OCI-LY1 (cell line): ENCODE data around the gene EIF1B.

Source experiments
- EZH2 ChIP-seq: fragments of 200-600 bp; sonication (generic), shearing (Covaris generic); IDR thresholded peaks from 2 replicates; pipeline ENCODE4 v1.8.0; 2017; ENCODE audit warnings: borderline replicate concordance, mixed run types, mild to moderate bottlenecking, antibody characterized with exemption, low read length, moderate library complexity, mixed read lengths
- TF ChIP-seq, protein P1 (sequence below): fragments of 200-600 bp; sonication (generic), shearing (Covaris generic); IDR thresholded peaks from 2 replicates; pipeline ENCODE4 v1.5.1; 2017; ENCODE audit warnings: mild to moderate bottlenecking, antibody characterized with exemption, low read length, moderate library complexity, mixed read lengths

DNA sequence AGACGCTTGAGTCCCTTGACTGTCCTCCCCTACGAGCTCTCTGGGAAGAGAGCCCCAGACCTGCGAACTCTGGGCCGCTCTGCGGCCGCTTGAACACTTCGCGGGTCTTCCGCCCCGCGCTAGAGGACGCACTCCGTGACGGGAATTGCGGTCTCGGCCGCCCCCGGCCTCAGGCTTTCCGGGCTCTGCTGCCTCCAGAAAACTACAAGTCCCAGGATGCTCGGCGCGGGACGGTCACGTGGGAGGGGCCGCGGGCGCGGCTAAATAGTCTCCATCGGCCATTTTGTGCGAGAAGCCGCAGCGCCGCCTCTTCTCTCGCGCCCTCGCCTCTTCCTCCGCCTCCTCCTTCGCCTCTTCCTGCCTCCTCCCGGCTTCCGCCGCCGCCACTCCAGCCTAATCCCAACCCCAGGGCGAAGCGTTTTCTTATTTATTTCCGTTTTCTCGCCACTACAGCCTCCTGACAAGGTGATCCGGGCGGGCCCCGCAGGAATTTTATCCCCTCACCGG lies at the start of gene EIF1B:
- TF ChIP-seq, protein P1, sequence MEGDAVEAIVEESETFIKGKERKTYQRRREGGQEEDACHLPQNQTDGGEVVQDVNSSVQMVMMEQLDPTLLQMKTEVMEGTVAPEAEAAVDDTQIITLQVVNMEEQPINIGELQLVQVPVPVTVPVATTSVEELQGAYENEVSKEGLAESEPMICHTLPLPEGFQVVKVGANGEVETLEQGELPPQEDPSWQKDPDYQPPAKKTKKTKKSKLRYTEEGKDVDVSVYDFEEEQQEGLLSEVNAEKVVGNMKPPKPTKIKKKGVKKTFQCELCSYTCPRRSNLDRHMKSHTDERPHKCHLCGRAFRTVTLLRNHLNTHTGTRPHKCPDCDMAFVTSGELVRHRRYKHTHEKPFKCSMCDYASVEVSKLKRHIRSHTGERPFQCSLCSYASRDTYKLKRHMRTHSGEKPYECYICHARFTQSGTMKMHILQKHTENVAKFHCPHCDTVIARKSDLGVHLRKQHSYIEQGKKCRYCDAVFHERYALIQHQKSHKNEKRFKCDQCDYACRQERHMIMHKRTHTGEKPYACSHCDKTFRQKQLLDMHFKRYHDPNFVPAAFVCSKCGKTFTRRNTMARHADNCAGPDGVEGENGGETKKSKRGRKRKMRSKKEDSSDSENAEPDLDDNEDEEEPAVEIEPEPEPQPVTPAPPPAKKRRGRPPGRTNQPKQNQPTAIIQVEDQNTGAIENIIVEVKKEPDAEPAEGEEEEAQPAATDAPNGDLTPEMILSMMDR, result peak; percentile 88
- TF ChIP-seq EZH2, result no peak
